HG03025 (cell line): ENCODE results near the gene ZNF793.

ENCODE experiments used
- ATAC-seq: cut with Tn5 transposase; IDR thresholded peaks from one replicate; pipeline ENCODE4 v1.9.1; 2021; ENCODE audit warnings: mild to moderate bottlenecking, moderate library complexity; ENCODE audit not compliant: unreplicated experiment, low FRiP score

Gene ZNF793

DNA sequence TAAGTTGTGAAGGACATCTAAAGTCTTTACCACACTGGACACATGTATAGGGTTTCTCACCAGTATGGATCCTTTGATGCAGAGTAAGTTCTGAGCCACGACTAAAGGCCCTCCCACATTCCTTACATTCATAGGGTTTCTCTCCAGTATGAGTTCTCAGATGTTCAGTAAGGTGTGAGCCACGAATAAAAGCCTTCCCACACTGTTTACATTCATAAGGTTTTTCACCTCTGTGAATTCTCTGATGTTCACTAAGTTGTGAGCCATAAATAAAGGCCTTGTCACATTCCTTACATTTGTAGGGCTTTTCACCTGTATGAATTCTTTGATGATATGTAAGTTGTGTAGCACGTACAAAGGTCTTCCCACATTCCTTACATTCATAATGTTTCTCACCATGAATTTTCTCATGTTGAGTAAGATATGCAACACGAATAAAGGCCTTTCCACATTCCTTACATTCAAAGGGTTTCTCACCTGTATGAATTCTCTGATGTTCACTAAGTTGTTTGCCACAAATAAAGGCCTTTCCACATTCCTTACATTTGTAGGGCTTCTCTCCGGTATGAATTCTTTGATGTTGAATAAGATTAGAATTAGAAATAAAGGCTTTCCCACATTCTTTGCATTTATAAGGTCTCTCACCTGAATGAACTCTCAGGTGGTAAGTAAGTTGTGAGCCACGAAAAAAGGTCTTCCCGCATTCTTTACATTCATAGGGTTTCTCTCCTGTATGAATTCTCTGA, 58.1 kb downstream of the ZNF793 start:
- no peak for ATAC-seq

DNA sequence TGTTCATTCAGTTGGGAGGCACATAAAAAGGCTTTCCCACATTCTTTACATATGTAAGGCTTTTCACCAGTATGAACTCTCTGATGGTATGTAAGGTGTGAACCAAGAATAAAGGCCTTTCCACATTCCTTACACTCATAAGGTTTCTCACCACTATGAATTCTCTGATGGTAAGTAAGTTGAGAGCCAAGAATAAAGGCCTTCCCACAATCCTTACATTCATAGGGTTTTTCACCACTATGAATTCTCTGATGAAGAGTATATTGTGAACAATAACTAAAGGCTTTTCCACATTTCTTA, 58.6 kb downstream of the ZNF793 start:
- no peak for ATAC-seq

DNA sequence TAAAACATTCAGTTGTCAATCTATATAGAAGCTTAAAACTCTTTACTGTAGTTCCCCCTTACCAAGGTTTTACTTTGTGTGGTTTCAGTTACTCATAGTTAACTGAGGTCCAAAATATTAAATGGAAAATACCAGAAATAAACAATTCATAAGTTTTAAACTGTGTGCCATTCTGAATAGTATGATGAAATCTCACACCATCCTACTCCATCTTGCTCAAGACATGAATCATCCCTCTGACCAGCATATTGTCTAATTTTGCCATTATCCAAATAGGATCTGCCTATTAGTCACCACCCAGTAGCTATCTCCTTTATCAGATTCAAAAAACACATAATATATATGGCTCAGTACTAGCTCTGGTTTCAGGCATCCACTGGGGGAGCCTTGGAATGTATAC, 65.5 kb downstream of the ZNF793 start:
- ATAC-seq = no peak

DNA sequence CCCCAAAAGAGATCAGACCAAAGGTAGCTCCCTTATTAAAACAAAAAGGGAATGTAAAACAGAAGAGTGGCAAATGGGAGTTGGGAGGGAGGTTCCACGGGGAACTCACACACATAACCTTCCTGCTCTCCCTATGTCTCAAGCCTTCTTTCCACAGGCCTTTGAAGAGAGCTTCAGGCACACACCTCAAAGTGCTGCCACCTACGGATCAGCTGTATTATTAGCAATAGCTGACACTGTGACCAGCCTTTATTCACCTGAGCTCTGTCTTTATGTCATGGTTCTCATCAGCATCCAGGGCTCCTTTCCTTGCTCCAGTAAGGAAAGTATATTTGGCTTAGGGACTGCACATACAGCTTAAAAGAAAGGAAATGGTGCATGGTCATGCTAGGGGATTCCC, 76.6 kb downstream of the ZNF793 start:
- ATAC-seq = no peak
